Keratinocyte (primary cell): Measurements from ENCODE around the gene KRTAP1-1. TPM values are rescaled to one million over a fixed set of nuclear protein-coding genes. Genes with fewer than 3 reads are reported as not detected.

Experiments used
- DNase-seq: peaks from one replicate; pipeline ENCODE4 v3.0.0-alpha.2; 2011; ENCODE audit warnings: low read depth, missing footprints, low spot score
- FAIRE-seq: peaks from 2 replicates; lab custom pipeline; 2011; peaks lifted over from hg19 to GRCh38; lab: Jason Lieb, UNC
- H2AFZ ChIP-seq: 2 replicates; pipeline ENCODE4 v1.6.0; 2012; ENCODE audit warnings: low read length, control low read depth, inconsistent platforms; ENCODE audit not compliant: control insufficient read depth
- H3K27ac ChIP-seq: 2 replicates; pipeline ENCODE4 v1.5.1; 2011; ENCODE audit warnings: low read length; ENCODE audit not compliant: control insufficient read depth, insufficient read depth
- H3K27me3 ChIP-seq: 3 replicates; pipeline ENCODE4 v1.6.0; 2011; ENCODE audit warnings: low read length; ENCODE audit not compliant: control insufficient read depth, insufficient read depth; ENCODE audit errors: extremely low read depth
- H3K36me3 ChIP-seq, 2 experiments: 2 replicates in 1 of 2; 3 replicates in 1 of 2; pipeline ENCODE4 v1.5.1; 2011; ENCODE audit warnings: low read length in 2 of 2, mild to moderate bottlenecking in 1 of 2; ENCODE audit not compliant: control insufficient read depth in 2 of 2, insufficient read depth in 2 of 2; ENCODE audit errors: extremely low read depth in 1 of 2
- H3K4me1 ChIP-seq: 3 replicates; pipeline ENCODE4 v1.5.1; 2011; ENCODE audit warnings: low read length; ENCODE audit not compliant: control insufficient read depth, insufficient read depth; ENCODE audit errors: extremely low read depth
- H3K4me2 ChIP-seq: 3 replicates; pipeline ENCODE4 v1.6.0; 2011; ENCODE audit warnings: low read depth, low read length; ENCODE audit not compliant: control insufficient read depth, insufficient read depth; ENCODE audit errors: extremely low read depth
- H3K4me3 ChIP-seq, 3 experiments: fragments of 200-600 bp in 1 of 3; sonication (generic) in 1 of 3; 2 replicates in 2 of 3; 3 replicates in 1 of 3; pipeline ENCODE4 v1.5.1; 2011 to 2016; ENCODE audit warnings: low read length in 3 of 3, mild to moderate bottlenecking in 3 of 3, control low read depth in 2 of 3, inconsistent platforms in 1 of 3, low read depth in 1 of 3, mixed read lengths in 1 of 3, mixed run types in 1 of 3, moderate library complexity in 1 of 3; ENCODE audit not compliant: control insufficient read depth in 2 of 3, insufficient read depth in 2 of 3; ENCODE audit errors: extremely low read depth in 1 of 3
- H3K79me2 ChIP-seq: 2 replicates; pipeline ENCODE4 v1.6.0; 2012; ENCODE audit warnings: low read length; ENCODE audit not compliant: control insufficient read depth, insufficient read depth
- H3K9ac ChIP-seq: 3 replicates; pipeline ENCODE4 v1.6.0; 2011; ENCODE audit warnings: low read length; ENCODE audit not compliant: control insufficient read depth, insufficient read depth; ENCODE audit errors: extremely low read depth
- H3K9me1 ChIP-seq: 3 replicates; pipeline ENCODE4 v1.6.0; 2011; ENCODE audit warnings: low read length; ENCODE audit not compliant: control insufficient read depth, insufficient read depth; ENCODE audit errors: extremely low read depth
- H3K9me3 ChIP-seq: 2 replicates; pipeline ENCODE4 v1.5.1; 2012; ENCODE audit warnings: low read depth, low read length; ENCODE audit not compliant: control insufficient read depth
- H4K20me1 ChIP-seq: 3 replicates; pipeline ENCODE4 v1.6.0; 2011; ENCODE audit warnings: low read length; ENCODE audit not compliant: control insufficient read depth, insufficient read depth; ENCODE audit errors: extremely low read depth
- EZH2 ChIP-seq: IDR thresholded peaks from one replicate; pipeline ENCODE4 v1.6.1; 2012; ENCODE audit warnings: inconsistent platforms, mild to moderate bottlenecking, low read length, moderate library complexity
- dilution Hi-C: fragments of 300-500 bp; cut with MboI; formaldehyde crosslinking; loops from one replicate; pipeline ENCODE4 v1.7.0; 2020; ENCODE audit warnings: low sequenced_read_pairs; ENCODE audit not compliant: extremely low pct_ligation_motif_present
- polyA plus RNA-seq, 5 experiments: library from polyadenylated mRNA; depleted of rRNA in 3 of 5; stranded (reverse) in 3 of 5; stranded (forward) in 1 of 5; unstranded in 1 of 5; fragments of >200 nt; gene quantifications; 1 replicate in 1 of 5; 2 replicates in 3 of 5; 3 replicates in 1 of 5; pipeline versions ENCODE4 v1.2.1 to v1.2.3, GENCODE V29; 2011 to 2012; ENCODE audit warnings: missing spikeins in 2 of 5, low read depth in 1 of 5, low replicate concordance in 1 of 5
- TF ChIP-seq, protein P1 (sequence below), 3 experiments: IDR thresholded peaks in 1 of 3; conservative IDR thresholded peaks in 1 of 3; optimal IDR thresholded peaks in 1 of 3; 2 replicates in 2 of 3; 3 replicates in 1 of 3; pipeline versions ENCODE3 to v1.5.1; 2011; ENCODE audit warnings: low read length in 3 of 3, mild to moderate bottlenecking in 3 of 3, moderate library complexity in 2 of 3, control low read depth in 1 of 3, inconsistent platforms in 1 of 3; ENCODE audit not compliant: insufficient read depth in 2 of 3; ENCODE audit errors: extremely low read depth in 1 of 3

KRTAP1-1 gene
- polyA plus RNA-seq, 1 donor (not counting 4 experiments of a cell fraction or from before 2014, with no cell fraction given) = not detected

DNA sequence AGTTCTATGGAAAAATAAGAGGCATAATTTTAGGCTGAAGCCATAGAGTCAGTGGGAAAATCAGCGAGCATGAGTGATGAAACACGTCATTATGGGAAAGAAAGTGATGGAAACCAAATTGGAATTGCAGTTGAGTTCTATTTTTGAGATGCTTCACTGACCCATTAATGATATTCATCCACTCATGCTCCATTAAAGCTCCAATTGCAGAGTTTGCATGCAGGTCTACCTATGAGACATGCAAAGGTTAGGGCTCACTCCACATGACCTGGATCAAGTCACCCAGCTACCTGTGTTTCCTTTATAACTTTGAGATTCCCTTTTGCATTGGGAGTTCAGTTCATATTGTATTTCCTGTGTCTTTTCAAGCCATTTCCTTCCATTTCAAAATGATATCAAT is 32.4 kb upstream of the KRTAP1-1 start:
- no peaks in the 10 kb centered on the region for H4K20me1 ChIP-seq
- TF ChIP-seq, protein P1, sequence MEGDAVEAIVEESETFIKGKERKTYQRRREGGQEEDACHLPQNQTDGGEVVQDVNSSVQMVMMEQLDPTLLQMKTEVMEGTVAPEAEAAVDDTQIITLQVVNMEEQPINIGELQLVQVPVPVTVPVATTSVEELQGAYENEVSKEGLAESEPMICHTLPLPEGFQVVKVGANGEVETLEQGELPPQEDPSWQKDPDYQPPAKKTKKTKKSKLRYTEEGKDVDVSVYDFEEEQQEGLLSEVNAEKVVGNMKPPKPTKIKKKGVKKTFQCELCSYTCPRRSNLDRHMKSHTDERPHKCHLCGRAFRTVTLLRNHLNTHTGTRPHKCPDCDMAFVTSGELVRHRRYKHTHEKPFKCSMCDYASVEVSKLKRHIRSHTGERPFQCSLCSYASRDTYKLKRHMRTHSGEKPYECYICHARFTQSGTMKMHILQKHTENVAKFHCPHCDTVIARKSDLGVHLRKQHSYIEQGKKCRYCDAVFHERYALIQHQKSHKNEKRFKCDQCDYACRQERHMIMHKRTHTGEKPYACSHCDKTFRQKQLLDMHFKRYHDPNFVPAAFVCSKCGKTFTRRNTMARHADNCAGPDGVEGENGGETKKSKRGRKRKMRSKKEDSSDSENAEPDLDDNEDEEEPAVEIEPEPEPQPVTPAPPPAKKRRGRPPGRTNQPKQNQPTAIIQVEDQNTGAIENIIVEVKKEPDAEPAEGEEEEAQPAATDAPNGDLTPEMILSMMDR (optimal IDR thresholded peaks at IDR 0.05 in 1 of 3, IDR thresholded peaks at IDR 0.05 in 1 of 3, conservative IDR thresholded peaks at IDR 0.05 in 1 of 3; ENCODE audit: extremely low read depth in 1 of 3, insufficient read depth in 2 of 3, low read length in 3 of 3) = no peak
- TF ChIP-seq EZH2 = no peak
- H3K4me3 ChIP-seq = no peak overlapping the region
- no peak overlapping the region for H3K4me2 ChIP-seq
- H3K9me1 ChIP-seq = no peaks in the 10 kb centered on the region
- no peaks in the 10 kb centered on the region for H3K4me1 ChIP-seq
- H3K36me3 ChIP-seq = no peaks in the 10 kb centered on the region
- DNase-seq (no peak), FAIRE-seq (no peak)
- H3K27ac ChIP-seq = no peak overlapping the region
- H3K9ac ChIP-seq = no peak overlapping the region
- H3K79me2 ChIP-seq = no peaks in the 10 kb centered on the region
- H3K27me3 ChIP-seq = no peaks in the 10 kb centered on the region
- no peaks in the 10 kb centered on the region for H3K9me3 ChIP-seq
- dilution Hi-C loops = no loop called here
- H2AFZ ChIP-seq = no peak overlapping the region

GRCh38 chr17:41071606-41072360 is 30.5 kb upstream of the KRTAP1-1 start:
- Histone ChIP-seq H3K9ac (no peak overlapping the region), H3K9me3 (no peaks in the 10 kb centered on the region), H3K79me2 (no peaks in the 10 kb centered on the region), H3K36me3 (no peaks in the 10 kb centered on the region), H3K27ac (no peak overlapping the region), H3K4me3 (no peak overlapping the region), H3K9me1 (no peaks in the 10 kb centered on the region), H3K27me3 (no peaks in the 10 kb centered on the region), H2AFZ (no peak overlapping the region), H3K4me1 (peaks cover 4% of the 10 kb centered on the region), H3K4me2 (no peak overlapping the region), H4K20me1 (no peaks in the 10 kb centered on the region)
- DNase-seq (no peak), FAIRE-seq (no peak)
- TF ChIP-seq, protein P1 (optimal IDR thresholded peaks at IDR 0.05 in 1 of 3, IDR thresholded peaks at IDR 0.05 in 1 of 3, conservative IDR thresholded peaks at IDR 0.05 in 1 of 3; ENCODE audit: extremely low read depth in 1 of 3, insufficient read depth in 2 of 3, low read length in 3 of 3) = no peak
- no peak for TF ChIP-seq EZH2
- dilution Hi-C loops = no loop called here
